ENCODE data around the gene TASP1. TPM values are rescaled to one million over a fixed set of nuclear protein-coding genes. Genes with fewer than 3 reads are reported as not detected.

Gene TASP1
- total and polyA plus RNA-seq, 2 donors (not counting 3 experiments of a cell fraction or from before 2014, with no cell fraction given) = 3.5 to 8.9 TPM

GRCh38 chr20:13574071-13574470 is 64.7 kb downstream of the TASP1 start:
- no peak overlapping the region for H2AFZ ChIP-seq (ENCODE audit: low read depth, low read length)
- no peak overlapping the region for H3K4me3 ChIP-seq (replicated peaks in 1 of 3; ENCODE audit: insufficient read depth in 1 of 3, low read depth in 1 of 3, low read length in 3 of 3)
- H3K4me2 ChIP-seq (ENCODE audit: insufficient read depth, low read length) = no peak overlapping the region
- H3K27me3 ChIP-seq (ENCODE audit: control insufficient read depth in 2 of 2, insufficient read depth in 2 of 2, low read length in 2 of 2) = no peaks in the 10 kb centered on the region
- no peaks in the 10 kb centered on the region for H4K20me1 ChIP-seq (replicated peaks; ENCODE audit: control insufficient read depth, extremely low read depth, insufficient read depth, low read length)
- H3K79me2 ChIP-seq (ENCODE audit: control insufficient read depth, insufficient read depth, low read length) = no peaks in the 10 kb centered on the region
- H3K9me3 ChIP-seq (replicated peaks; ENCODE audit: control insufficient read depth, insufficient read depth, low read length) = no peaks in the 10 kb centered on the region
- ChIA-PET CTCF (interaction anchor here (9.3 kb wide), 1 partner anchor 27 kb away, joined by 44 read pairs; no protein-coding TSS in a partner anchor), POLR2A (no interaction called here)
- BruUV-seq (replicated peaks) = no TSS peak
- H3K36me3 ChIP-seq (ENCODE audit: control insufficient read depth in 2 of 2, extremely low read depth in 1 of 2, insufficient read depth in 2 of 2, low read length in 2 of 2) = no peaks in the 10 kb centered on the region
- dilution Hi-C loops (cut with MboI; ENCODE audit: extremely low pct_ligation_motif_present, low sequenced_read_pairs) = no loop called here
- no peaks in the 10 kb centered on the region for H3K4me1 ChIP-seq (ENCODE audit: control insufficient read depth, extremely low read depth, insufficient read depth, low read length)
- no peak for DNase-seq (ENCODE audit: low read depth, low spot score)
- no peak overlapping the region for H3K27ac ChIP-seq (ENCODE audit: insufficient read depth, low read depth, low read length)
- intact Hi-C loops (cut with micrococcal nuclease) = no loop called here
- H3K9ac ChIP-seq (replicated peaks; ENCODE audit: extremely low read depth, insufficient read depth, low read length) = no peak overlapping the region
- TF ChIP-seq MAX (IDR thresholded peaks at IDR 0.05; ENCODE audit: insufficient read depth, insufficient read length) (no peak), CTCF (IDR thresholded peaks at IDR 0.05; ENCODE audit: extremely low read depth in 1 of 2, insufficient read depth in 1 of 2, low read depth in 1 of 2, low read length in 2 of 2) (no peak), JUN (IDR thresholded peaks at IDR 0.05; ENCODE audit: borderline replicate concordance, insufficient read depth, insufficient read length, low read depth) (no peak), GATA2 (IDR thresholded peaks at IDR 0.05; ENCODE audit: insufficient read depth, insufficient read length, low read depth, low read length) (no peak), MYC (IDR thresholded peaks at IDR 0.05; ENCODE audit: low read depth, low read length) (no peak), EZH2 (IDR thresholded peaks at IDR 0.05; ENCODE audit: borderline replicate concordance, low read depth, low read length, severe bottlenecking) (no peak), POLR2AphosphoS5 (IDR thresholded peaks at IDR 0.05; ENCODE audit: insufficient read depth, low read depth, low read length) (no peak), POLR2A (IDR thresholded peaks at IDR 0.05; ENCODE audit: low read depth, low read length) (no peak), FOS (IDR thresholded peaks at IDR 0.05; ENCODE audit: borderline replicate concordance, insufficient read depth, low read length) (no peak)
- H3K9me1 ChIP-seq (replicated peaks; ENCODE audit: control insufficient read depth, extremely low read depth, insufficient read depth, low read length) = no peaks in the 10 kb centered on the region
- no peak for FAIRE-seq

All from endothelial cell of umbilical vein (primary cell).